Stimulated activated CD8-positive, alpha-beta memory T cell treated with anti-CD3 and anti-CD28 coated beads, Interleukin-4, amount 100 ng/mL, for 4 hours (primary cell): ENCODE measurements around the gene STX16.

Experiments
- DNase-seq, 2 donors: peaks; one replicate each; pipeline ENCODE4 v3.0.0-alpha.2; 2020; ENCODE audit warnings: low read depth in 2 of 2, low spot score in 1 of 2

Gene STX16

DNA sequence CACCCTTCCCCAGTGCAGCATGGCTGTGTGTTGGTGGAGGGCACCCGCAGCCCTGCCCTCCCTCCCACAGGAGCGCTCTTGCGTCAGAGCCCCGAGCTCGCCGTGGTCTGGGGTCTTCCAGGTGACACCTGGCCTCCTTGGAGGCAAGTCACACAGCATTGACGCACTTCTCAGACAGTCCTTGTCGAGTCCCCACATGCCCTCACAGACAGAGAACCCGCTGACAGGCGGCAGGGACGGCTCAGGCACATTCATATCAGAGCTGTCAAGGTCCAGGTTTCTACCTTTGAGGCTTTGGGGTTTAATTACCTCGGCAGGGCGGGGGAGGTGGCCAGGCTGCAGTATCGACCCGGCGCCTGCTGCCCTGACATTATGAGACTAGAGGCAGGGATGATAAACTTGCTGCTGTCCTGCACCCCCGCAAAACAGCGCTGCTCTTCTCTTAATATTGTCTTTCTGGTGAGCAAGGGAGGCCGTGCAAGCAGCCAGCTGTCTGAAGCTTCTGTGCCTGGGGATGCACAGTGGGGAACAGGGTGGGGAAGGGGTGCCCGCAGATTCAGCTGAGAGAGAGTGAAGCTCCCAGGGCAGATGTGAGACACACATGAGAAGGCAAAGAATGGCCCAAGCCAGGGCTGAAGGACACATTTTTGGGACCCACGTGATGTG is 46.3 kb downstream of the STX16 start:
- DNase-seq: no peak

DNA sequence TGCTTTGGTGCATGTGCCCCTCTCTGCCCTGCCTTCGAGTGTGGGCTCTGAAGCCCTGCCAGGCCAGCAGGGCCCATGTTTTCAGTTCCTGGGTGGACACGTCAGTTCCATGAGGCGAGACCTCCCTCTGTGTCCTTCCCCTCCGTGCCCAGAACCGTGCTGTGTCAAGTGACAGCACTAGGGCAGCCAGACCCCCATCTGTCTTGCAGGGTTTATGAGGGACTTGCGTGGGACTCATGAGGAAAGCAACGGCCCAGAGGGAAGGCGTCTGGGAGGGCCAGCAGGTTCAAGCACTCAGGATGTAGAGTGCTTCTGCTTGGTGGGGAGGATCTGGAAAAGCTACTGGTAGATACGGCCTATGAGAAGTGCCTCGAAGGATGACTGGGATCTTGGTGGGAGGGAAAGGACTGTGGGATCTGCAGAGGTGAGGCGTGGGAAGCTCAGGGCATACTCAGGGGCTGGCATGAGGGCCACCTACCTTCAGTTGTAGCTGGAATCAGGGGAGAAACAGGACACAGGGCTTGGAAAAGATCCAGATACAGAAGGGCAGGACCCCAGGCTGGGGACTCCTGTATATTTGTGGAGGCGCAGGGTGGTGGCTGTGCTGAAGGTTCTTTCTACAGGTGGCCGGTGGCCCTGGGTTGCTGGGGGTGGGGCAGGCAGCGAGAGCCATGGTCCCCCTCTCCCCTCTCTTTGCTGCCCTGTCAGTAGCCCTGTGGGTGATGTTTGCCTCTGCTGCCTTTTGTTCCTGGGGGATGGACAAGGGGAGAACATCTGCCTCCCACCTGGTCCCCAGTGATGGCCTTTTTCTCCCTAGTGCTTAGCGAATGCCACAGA is 47.0 kb downstream of the STX16 start:
- no peak for DNase-seq

DNA sequence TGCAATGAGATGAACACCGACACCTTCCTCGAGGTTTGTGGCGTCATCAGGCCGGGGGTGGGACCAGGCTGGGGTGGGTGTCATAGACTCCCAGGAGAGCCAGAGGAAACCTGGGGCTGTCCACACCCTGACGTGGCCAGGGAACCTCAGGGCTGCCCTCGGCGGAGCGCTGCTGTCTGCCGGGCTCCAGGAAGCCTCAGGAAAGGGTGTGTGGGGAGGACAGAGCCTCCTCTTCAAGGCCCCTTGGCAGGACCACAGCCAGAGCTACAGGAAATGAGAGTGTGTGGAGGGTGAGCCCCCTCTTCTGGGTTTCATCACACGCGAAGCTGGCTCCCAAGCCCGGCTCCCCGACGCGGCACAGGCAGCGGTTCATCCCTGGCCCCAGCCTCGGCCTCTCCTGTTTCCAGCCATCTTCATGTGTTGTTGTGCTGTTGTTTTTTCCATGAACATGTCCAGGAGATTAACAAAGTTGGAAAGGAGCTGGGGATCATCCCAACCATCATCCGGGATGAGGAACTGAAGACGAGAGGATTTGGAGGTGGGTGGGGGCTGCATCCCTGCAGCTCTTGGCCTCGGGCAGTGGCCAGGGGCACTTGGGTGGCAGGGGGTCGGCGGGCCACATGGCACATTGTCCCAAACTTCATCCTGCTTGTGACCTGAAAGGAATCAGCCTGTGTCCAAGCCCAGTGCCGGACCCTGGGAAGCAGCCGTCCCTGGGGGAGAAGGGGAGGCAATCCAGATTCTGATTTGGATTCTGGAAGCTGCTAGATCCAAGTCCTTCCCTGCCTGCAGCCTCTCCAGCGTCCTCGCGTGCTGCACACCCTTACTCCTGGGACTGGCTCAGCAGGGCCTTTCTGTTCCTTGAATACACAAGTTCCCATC is 47.9 kb downstream of the STX16 start:
- no peak for DNase-seq

DNA sequence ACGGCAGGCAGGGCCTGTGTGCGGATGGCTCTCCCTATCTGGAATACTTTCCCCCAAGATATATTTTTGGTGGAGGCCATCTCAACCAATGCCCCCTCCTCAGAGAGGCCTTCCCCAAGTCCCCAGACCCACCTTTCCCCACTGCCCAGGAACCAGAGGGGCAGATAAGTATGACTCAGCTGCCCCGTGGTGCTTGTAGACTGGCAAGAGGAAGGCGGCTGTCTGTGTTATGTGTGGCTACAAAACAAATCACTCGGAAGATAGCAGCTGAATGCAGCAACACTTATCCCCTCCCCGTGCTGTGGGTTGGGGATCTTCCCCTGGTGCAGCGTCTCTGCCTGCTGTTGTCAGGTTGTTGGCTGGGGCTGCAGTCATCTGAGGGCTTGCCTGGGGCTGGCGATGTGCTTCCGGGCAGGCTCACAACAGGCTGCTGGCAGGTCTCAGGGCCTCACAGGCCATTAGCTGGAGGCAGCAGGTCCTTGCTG is 48.6 kb downstream of the STX16 start:
- no peak for DNase-seq

DNA sequence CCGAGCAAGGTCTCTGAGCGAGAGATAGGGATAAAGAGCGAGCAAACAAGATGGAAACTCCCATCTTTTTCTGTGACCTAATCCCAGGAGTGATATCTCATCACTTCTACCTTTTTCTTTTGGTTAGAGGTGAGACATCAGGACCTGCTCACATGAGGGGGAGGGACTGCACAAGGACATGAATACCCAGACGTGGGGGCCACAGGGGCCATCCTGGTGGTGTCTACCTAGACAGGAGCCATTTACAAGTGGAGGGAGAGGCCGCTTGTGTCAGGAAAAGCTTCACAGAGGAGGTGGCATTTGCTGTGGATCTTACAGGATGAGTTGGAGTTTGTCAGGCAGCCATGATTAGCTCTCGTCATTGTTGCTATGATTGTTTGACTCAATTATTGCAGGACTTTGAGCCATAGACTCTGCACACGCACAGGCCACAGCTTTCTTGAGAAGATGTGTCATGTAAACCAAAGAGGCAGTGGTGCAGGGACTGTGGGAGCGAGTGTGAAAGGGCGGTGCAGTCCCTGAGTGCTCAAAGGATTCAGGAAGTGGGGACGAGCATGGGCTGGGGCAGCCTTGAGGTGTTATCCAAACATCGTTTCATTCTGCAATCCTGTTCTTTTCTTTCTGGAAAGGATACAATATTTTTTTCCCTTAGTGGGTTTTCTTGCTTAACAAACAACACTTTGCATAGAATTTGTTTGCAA is 49.2 kb downstream of the STX16 start:
- no peak for DNase-seq

GRCh38 chr20:58700823-58701222 is 49.7 kb downstream of the STX16 start:
- no peak for DNase-seq

DNA sequence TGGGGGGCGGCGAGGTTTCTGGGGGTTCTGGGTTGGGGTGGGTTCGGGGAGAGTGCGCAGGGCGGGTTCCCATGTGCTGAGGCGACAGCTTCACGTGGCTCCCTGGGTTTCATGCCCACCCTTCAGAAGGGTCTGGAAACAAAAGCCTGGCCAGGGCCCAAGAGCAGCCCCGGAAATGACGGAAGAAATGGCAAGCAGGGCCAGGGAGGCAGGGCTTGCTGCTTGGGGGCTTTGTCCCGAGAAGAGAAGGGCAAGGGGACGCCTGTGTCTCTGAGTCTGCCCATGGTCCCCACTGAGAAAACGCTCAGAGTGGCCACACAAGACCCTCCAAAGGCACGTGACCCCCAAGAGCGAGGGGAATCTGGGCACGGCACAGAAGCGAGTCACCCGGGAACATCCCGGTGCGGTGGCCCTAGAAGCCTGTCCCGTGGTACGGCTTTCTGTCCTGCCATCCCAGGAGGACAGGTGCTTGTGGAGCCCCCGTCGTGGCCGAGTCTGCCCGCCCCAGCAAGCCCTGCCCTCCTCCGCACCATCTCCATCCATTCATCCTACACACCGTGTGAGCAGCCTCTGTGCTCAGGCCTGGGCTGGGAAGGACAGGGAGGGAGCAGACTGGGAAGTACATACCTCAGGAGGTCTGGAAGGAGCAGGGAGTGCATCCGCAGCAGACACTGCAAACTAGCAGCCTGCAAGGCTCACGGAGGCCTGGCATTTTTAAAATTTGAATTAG is 50.5 kb downstream of the STX16 start:
- DNase-seq: no peak

DNA sequence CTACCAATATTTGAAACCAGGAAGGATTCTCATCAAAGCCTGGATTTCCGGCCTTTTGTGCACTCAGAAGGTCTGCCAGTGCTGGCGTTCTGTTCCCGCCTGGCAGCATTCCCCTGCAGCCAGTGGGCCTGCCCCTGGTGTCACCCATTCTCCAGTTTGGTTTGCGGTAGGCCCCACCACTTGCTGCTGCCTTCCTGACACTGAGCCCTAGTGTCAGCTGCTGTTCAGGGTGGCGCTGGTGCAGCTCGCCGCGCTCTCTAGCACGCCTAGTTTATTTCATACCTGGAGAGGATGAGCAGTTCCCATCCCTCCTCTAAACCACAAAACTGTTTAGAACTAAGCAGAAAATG is 51.1 kb downstream of the STX16 start:
- DNase-seq: no peak

DNA sequence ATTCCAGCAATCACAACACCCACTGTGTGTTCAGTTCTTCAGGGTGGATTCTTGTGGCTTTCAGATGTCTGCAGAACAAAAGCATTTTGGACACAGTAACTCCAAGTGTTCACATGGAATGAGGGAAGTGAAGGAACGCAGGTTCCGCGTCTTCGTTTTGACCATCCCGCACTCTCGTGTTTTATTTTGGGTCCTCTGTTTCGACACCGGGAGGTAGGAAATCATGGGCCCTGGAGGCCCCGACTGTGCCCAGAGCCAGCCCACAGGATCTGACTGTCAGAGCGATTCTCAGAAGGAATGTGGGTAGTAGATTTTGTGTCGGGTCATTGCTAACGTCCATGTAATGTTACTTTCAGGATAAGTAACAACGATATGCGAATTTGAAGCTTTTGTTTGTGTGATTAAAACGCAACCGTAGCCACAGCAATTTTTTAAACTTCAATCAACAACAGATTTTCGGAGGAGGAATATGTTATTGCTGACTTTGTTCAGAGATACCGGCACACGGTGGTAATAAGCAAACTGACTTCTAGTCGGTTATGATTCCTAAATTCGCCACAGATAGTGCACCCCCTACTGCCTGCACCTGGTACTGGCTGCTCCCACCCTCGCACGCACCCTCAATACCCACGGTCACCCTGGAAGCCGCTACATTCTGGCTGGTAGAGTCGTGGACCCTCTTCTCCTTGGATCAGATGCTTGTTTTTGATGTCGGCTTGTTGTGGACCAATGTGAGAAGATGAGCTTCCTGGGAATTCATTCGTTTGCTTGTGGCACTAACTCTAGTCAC is 52.0 kb downstream of the STX16 start:
- no peak for DNase-seq

DNA sequence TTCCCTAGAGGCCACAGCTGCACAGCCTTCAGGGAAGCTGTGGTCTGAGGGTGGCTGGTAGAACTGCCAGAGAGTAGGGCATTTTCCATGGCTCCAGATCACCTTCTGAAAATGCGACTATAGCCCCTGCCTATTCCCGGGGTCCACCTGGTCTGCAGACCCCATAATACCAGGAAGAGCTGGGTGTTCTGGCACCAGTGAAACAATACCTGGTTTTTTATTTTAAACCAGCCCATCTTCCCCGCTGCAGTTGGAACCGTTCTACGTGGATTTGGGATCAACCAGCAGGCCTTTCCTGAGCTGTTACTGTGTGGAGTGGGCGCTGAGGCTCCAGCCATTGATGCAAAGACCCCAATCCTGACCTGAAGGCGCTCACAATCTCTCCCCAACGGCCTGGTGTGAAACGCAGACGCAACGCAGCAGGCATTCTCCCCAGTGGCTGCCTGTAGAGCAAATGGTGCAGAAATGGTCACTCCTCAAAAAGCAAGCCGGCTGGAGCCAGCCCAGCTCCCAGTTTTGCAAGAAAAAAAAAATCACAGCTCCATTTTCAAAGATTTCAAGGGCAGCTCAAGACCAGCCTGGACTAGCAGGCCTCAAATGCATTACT is 52.8 kb downstream of the STX16 start:
- no peak for DNase-seq

DNA sequence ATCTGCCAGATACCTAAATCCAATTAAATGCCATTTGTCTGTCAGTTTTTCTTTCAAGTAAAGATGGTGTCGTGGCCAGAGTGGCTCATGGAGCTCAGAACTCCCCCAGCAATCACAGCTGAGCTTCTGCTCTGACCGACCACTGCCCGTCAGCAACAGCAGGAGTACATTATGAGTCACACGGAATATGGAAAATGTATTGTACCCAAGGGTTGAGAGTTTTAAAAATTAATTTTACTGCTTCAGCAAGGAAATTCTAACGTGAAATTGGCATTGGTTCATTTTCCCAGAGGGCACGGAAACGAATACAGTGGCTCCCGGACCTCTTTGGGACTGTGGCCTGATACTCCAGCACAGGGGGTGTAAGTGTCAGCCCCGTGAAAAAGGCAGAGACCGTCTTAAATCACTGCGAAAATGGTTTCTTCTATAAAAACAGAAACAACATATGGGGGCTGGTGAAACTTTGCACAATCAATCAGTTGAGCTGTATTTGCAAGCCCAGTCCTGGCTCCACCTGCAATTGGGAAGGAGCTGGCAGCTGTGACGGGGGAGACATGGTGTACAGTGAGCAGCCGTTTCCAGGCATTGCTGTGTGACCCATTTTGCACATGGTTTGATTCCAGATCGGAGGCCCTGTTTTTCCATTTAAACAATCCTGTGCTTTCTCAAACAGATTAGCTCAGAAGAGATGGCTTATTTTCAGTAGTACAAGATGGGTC is 54.3 kb downstream of the STX16 start:
- DNase-seq: no peak

DNA sequence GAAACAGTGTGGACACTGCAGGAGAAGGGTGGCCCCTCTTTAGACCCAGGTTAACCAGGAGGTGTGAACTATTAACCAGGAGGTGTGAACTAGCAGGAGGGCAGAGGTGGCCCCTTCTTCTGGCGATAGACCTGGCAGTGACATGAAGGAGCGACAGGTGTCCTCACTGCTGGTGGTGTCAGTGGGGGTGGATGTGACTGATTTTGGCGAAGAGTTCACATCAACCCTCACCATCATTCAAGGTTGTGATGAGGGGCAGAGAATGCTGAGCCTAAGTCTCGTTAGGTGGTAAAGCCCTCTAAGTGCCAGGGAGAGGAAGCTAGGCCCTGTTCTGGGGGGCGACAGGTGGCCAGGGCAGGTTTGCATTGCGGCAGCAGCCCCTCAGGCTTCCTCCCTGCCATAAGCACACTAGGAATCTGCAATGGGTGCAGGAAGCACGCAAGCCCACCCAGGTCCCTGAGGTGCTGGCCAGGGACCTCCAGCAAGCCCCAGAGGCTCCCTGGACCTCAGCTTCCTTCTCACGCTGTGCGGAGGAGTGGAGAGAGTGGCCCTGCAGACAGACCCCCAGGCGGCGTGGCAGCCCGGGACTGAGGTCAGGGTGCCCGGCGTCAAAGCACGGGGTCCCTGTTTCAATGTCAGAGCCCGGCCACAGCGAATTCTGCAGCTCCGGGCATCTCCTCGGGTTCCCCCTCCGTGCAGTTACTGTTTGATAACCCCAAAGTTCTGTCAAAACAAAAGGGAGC is 55.2 kb downstream of the STX16 start:
- DNase-seq: no peak

DNA sequence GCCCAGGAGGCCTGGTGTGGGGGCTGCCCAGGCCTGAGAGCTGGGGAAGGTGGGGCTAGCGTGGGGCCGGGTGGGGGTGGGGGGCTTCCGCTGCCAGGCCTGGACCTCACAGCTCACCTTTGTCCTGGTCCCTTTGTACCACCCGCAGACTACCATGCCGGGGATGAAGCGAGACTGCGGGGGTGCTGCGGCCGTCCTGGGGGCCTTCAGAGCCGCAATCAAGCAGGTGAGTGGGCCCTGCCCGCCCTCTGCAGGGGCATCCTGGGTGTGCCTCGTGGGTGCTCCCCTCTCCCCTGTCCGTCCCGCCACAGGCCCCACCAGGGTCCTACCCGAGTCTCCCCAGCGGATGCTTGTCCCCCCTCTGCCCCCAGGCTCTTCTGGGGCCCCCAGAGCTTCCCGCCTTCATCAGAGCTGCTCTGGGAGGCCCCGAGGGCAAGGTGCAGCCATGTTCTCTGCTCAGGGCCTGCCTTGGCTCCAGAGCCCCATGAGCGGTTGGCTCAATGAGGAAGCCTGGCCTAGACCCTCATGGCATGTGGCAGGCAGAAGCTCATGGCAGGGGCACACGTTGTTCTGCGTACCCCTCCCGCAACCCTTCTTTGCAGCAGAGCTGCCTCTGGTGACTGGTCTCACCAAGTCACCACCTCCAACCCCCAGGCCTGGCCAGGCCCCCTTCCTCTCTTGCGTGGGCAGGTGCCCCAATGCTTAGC is 56.0 kb downstream of the STX16 start:
- no peak for DNase-seq

- DNase-seq: no peak
These were observed 56.7 kb downstream of the STX16 start for GRCh38 chr20:58707770-58708169.

DNA sequence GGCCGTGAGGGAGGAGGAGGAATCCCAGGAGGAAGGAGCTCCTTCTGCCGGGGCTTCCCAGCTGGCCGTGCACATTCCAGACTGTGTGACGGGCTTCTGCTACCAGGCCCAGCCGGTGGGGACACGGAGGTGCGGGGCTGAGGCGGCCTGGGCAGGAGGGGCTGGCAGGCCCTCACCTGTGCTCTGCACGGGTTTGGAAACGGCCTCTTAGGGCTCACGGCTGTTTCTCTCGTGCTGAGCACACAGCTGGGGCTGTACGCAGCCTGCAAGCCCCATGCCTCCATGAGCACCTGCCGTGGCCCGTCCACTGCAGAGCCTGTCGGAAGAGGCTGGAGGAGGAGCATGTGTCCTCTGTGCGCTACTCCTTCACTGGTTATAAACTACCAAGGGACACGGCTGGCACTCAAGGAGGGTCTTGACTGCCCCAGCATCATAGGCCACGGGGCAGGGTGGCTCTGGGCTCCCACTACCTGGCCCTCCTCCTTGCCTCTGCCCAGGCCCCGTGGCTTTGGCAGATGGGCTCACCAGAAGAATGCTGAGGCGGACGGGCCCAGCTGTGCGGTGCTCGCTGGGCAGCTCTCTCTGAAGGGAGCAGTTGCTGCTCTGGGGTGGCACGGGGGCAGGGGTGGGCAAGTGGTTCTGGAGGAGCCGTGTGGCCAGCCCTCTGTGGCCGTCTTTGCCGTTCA is 57.3 kb downstream of the STX16 start:
- no peak for DNase-seq

DNA sequence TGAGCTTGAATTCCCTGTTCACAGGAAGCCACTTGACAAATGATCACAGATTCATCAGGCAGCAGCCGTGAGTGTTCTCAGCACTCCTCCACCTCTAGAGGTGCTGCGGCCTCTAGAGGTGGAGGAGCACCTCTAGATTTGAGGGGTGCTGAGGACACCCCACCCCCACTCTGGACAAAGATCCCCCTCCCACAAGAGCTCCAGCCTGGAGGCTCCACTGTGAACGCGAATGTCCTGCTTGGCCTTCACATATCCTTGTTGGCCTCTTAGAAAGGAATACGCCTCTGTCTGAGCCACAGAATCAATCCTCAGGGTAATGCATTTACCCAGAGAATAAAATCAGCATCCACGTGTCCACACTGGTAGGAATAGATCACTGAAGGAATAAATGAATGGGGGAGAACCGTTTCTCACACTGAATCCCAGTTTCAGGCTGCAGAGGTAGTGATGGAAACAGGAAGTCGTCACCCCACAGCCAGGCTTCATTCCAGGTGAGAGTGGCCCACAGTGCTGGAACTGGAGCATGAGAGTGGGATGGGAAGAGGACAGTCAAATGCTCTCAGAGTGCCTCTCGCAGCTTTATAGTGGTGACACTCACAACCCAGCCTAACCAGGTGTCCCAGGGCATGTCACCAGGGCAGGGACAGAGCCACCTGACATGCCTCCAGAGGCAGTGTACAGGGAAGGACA is 58.1 kb downstream of the STX16 start:
- DNase-seq: no peak
